ENCODE data around the gene PTPRCAP.
"Not testable (repeated sequence)": the region's sequence is repeated elsewhere in the genome, so short reads cannot be mapped to it uniquely, and the experiment has no call there.

PTPRCAP gene

DNA sequence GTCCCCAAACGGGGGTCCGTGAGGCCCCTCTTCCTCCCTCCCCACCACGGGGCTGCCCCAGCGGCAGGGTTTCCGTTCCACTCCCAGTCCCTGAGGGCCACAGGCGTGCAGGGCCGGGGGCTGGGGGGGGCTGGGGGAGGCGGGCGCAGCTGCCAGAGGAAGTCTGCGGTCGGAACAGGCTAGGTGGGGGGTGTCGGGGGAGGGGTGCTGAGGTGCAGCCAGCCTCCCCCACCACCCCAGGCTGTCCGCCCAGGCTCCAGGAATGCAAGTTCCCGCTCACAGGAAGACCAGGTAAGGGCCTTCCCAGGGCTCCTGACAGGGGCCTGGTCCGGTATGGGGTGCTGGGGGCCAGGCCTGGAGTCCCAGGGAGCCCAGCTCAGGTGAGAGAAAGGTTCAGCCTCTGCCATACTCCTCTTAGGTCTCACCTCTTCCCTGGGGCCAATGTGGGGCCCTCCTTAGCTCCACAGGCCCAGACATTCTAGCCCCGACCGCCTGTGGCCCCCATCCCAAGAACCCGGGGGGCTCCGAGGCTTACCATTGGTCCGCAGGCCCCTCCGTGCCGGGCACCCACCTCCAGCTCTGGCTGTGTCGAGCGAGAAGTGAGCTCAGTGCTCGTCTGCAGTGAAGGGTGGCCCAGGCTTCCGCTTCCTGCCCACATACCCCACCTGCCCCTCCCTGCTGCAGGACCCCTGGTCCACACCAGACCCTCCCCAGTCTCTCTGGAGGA lies at the start of gene PTPRCAP:
PTPRCAP (minus strand) TSS at position 601 of the 727 bp plus-strand sequence; CDS start at position 538, 63 bp downstream.
- peak; percentile 78 for DNase-seq

DNA sequence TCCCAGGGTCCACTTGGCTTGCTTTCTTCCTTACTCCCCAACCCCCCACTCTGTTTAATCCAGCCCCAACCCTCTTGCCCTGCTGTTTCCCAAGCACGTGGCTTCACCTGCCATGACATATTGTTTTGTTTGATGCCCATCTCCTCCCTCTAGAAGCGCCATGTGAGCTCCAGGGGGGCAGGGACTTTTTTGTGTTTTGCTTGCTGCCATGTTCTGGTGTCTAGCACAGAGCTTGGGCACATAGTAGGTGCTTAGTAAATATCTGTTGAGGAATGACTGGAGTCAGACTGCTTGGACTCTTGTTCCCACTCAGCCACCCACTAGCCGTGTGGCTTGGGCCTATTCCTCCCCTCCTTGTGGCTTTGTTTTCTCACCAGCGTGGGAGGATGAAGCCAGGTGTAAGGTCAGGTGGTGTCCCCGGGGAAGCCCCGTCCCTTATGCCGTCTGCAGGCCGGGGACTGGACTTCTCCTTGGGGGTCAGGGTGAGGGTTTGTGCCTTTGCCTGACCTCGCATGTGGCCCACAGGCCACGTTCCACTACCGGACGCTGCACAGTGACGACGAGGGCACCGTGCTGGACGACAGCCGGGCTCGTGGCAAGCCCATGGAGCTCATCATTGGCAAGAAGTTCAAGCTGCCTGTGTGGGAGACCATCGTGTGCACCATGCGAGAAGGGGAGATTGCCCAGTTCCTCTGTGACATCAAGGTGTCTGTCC lies 49.2 kb upstream of the PTPRCAP start:
- DNase-seq, result peak; percentile 47

- DNase-seq, result peak; percentile 81
Measured at GRCh38 chr11:67485873-67486361, 48.4 kb upstream of the PTPRCAP start.

GRCh38 chr11:67484847-67485311 lies 47.4 kb upstream of the PTPRCAP start:
- DNase-seq, result peak; percentile 71

DNA sequence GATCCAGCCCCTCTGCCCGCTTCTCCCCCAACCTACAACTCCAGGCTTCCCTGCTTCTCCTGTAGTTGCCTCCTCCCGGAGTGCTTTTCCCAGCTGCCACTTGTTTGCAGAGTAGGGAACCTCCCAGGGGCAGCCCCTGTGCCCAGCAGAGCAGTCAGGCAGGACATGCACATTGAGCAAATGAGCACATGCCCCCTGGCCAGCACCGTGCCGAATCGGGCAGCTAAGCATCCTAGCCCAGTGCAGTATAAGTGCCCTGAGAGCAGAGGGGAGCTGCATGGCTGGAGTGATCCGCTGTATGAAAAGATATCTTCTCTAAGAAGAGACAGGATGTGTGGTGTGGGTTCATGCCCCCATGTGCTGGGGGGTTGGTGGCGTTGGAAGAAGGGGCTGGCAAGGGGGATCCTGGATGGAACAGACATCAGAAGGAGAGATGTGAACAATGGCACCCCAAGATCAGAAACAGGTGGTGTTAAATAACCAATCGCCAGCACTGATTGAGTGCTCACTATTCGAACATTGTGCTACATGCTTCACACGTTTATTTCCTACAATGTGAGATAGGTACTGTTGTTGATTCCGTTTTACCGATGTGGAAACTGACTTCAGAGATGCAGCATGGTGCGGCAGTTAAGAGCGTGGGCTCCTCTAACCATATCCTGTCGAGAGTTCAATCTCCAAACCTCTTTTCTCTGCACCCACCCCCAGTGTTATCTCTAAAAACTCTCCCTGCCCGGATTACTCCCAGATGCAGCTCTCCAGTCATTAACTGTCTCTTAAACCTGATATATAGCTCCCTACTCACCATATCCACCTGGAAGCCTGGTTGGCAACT lies 46.6 kb upstream of the PTPRCAP start:
- peak; percentile 65 for DNase-seq

DNA sequence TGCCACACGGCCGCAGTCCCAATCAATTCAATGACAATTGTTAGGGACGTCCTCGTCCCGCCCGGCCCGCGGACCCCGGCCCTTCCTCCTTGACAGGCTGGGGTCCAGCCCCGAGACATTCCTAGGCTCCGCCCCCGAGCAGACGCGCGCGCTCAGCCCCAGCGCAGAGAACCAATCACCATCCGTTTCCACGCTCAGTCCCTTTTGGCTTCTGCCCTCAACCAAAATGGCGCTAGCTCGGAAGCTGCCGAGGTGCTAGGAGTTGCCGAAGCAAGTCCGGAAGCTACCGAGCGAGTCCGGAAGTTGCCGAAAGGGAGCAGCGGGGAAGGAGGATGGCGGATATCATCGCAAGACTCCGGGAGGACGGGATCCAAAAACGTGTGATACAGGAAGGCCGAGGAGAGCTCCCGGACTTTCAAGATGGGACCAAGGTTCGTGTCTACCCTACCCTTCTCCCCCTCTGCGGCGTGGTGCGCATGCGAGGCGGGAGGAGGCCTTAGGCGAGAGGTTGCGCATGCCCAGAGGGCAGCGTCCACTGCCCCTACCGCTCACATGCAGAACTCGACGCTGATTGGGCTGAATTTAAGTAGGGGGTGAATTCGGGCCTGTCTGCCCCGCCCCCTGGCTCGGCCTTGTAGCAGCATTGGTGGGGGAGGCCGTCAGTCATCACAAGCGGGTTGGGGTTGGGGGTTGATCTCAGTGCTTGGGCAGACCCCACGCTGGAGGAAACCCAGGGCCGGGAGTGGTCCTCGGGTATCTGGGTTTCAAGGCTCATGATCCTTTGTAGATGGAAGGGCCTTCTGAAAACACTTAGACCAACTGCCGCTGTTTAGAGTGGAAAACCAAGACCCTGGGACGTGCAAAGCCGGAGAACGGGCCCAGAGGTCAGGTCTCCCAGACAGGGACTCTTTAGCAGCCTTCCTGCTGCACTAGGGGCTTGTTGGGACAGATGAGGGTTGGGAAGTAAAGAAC lies 45.6 kb upstream of the PTPRCAP start, which contains the start of gene AIP:
AIP (plus strand) TSS at position 200 of the 972 bp plus-strand sequence; CDS start at position 333, 133 bp downstream.
- peak; percentile 98 for DNase-seq

- no peak for DNase-seq
Measured at GRCh38 chr11:67482275-67482826, 44.9 kb upstream of the PTPRCAP start.

GRCh38 chr11:67477344-67478050 lies 40.0 kb upstream of the PTPRCAP start:
- not testable (repeated sequence) for DNase-seq

DNA sequence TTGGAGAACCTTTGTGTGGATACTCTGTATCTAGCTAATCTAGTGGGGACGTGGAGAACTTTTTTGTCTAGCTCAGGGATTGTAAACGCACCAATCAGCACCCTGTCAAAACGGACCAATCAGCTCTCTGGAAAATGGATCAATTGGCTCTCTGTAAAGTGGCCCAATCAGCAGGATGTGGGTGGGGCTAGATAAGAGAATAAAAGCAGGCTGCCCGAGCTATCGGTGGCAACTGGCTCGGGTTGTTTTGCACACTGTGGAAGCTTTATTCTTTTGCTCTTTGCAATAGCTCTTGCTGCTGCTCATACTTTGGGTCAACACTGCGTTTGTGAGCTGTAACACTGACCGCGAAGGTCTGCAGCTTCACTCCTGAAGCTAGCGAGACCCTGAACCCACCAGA lies 39.2 kb upstream of the PTPRCAP start:
- not testable (repeated sequence) for DNase-seq

DNA sequence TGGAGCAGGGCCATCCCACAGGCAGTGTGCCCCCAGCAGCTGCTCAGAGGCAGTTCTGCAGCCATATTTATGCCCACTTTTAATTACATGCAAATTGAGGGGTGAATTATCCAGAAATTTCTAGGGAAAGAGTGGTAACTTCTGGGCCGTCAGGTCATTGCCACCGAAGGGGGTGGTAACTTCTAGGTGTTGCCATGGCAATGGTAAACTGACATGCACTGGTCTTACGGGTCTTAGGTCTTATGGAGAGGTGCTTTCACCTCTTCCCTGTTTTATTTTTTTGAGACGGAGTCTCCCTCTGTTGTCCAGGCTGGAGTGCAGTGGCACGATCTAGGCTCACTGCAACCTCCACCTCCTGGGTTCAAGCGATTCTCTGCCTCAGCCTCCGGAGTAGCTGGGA lies 35.4 kb upstream of the PTPRCAP start:
- DNase-seq, result no peak

- DNase-seq, result no peak
Measured at GRCh38 chr11:67470337-67471002, 33.0 kb upstream of the PTPRCAP start.

DNA sequence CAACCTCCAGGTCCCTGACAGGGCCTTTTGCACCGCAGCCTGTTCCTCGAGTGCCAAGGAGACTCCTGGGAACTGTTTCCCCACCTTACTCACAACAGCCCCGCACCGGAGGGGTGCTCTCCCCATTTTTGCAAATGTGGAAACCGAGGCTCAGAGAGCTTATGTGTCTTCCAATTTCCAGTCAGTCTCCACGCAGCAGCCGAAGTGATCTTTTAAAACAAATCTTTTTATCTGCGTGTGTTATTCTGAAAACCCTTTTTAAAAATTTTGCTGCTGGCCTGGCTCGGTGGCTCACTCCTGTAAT lies 32.0 kb upstream of the PTPRCAP start:
- no peak for DNase-seq

- DNase-seq, result peak; percentile 94
Measured at GRCh38 chr11:67468759-67469507, 31.5 kb upstream of the PTPRCAP start, which contains the start of gene TMEM134. Gene TMEM134, minus strand, starts transcription at chr11:67469251. Its CDS starts 59 bp downstream, at chr11:67469192.

- no peak for DNase-seq
Measured at GRCh38 chr11:67468456-67468758, 30.9 kb upstream of the PTPRCAP start.

- no peak for DNase-seq
Measured at GRCh38 chr11:67468056-67468455, 30.6 kb upstream of the PTPRCAP start.

GRCh38 chr11:67466962-67467771 lies 29.7 kb upstream of the PTPRCAP start:
- DNase-seq, result no peak

- DNase-seq, result no peak
Measured at GRCh38 chr11:67466367-67466766, 28.9 kb upstream of the PTPRCAP start.

GRCh38 chr11:67465530-67465929 lies 28.0 kb upstream of the PTPRCAP start:
- not testable (repeated sequence) for DNase-seq

GRCh38 chr11:67465189-67465510 lies 27.7 kb upstream of the PTPRCAP start:
- no peak for DNase-seq
